Caco-2 (cell line): ENCODE measurements around the gene RAPGEF1. TPM values are rescaled to one million over a fixed set of nuclear protein-coding genes. Genes with fewer than 3 reads are reported as not detected.

ENCODE experiments used
- BruUV-seq: library from RNA; stranded (reverse); fragments of 400-500 nt; replicated peaks from 2 replicates; lab custom pipeline; 2021; lab: Mats Ljungman, UMichigan
- CTCF ChIA-PET: fragments of 300-600 bp; sonication (Branson Sonifier 250); formaldehyde crosslinking; loops from one replicate; lab custom pipeline; 2022; ENCODE audit warnings: antibody characterized with exemption; lab: Charles Lee
- POLR2A ChIA-PET: fragments of 300-600 bp; sonication (Branson Sonifier 250); formaldehyde crosslinking; loops from one replicate; lab custom pipeline; 2022; ENCODE audit warnings: antibody characterized with exemption; lab: Charles Lee
- DNase-seq, 2 experiments: peaks; one replicate each; pipeline versions ENCODE4 v3.0.0 to v3.0.0-alpha.2; 2020 to 2022
- H3K27me3 ChIP-seq: replicated peaks from 2 replicates; pipeline ENCODE4 v1.6.0; 2011; ENCODE audit warnings: low read length; ENCODE audit not compliant: control insufficient read depth, insufficient read depth
- H3K36me3 ChIP-seq: 2 replicates; pipeline ENCODE4 v1.5.1; 2011; ENCODE audit warnings: low read length; ENCODE audit not compliant: control insufficient read depth, insufficient read depth
- H3K4me1 ChIP-seq: fragments of 250-450 bp; sonication (Bioruptor Pico); 2 replicates; pipeline ENCODE4 v1.5.1; 2020; ENCODE audit warnings: mild to moderate bottlenecking
- H3K4me3 ChIP-seq: 2 replicates; pipeline ENCODE4 v1.5.1; 2011; ENCODE audit warnings: low read depth, mild to moderate bottlenecking, control low read depth, low read length
- H3K9me3 ChIP-seq: fragments of 250-450 bp; sonication (Bioruptor Pico); 2 replicates; pipeline ENCODE4 v1.5.1; 2020; ENCODE audit warnings: mild to moderate bottlenecking, moderate library complexity
- H3K27ac Mint-ChIP-seq: one replicate; pipeline ENCODE4 v1.8.0; 2022; ENCODE audit warnings: mixed read lengths; ENCODE audit not compliant: unreplicated experiment
- H3K27me3 Mint-ChIP-seq: one replicate; pipeline ENCODE4 v1.8.0; 2022; ENCODE audit warnings: mixed read lengths; ENCODE audit not compliant: insufficient read depth, unreplicated experiment
- H3K36me3 Mint-ChIP-seq: one replicate; pipeline ENCODE4 v1.8.0; 2022; ENCODE audit warnings: mild to moderate bottlenecking, mixed read lengths; ENCODE audit not compliant: insufficient read depth, unreplicated experiment
- H3K4me1 Mint-ChIP-seq: one replicate; pipeline ENCODE4 v1.8.0; 2022; ENCODE audit warnings: low read depth, mixed read lengths; ENCODE audit not compliant: unreplicated experiment
- H3K4me3 Mint-ChIP-seq: one replicate; pipeline ENCODE4 v1.8.0; 2022; ENCODE audit warnings: mild to moderate bottlenecking, moderate library complexity, mixed read lengths; ENCODE audit not compliant: unreplicated experiment
- H3K9me3 Mint-ChIP-seq: one replicate; pipeline ENCODE4 v1.8.0; 2022; ENCODE audit warnings: mixed read lengths; ENCODE audit not compliant: unreplicated experiment
- CTCF ChIP-seq, 2 experiments: fragments of 200-600 bp in 1 of 2; IDR thresholded peaks; 1 replicate in 1 of 2; 2 replicates in 1 of 2; pipeline versions ENCODE4 v1.5.1 to v1.8.0; 2011 to 2022; ENCODE audit warnings: antibody characterized with exemption in 1 of 2, control low read depth in 1 of 2, inconsistent platforms in 1 of 2, low read depth in 1 of 2, low read length in 1 of 2, mild to moderate bottlenecking in 1 of 2, moderate library complexity in 1 of 2; ENCODE audit not compliant: insufficient read depth in 1 of 2, severe bottlenecking in 1 of 2, unreplicated experiment in 1 of 2
- intact Hi-C: fragments of 100-400 bp; cut with micrococcal nuclease; formaldehyde crosslinking; loops from one replicate; pipeline ENCODE4 v1.10.0; 2022; ENCODE audit not compliant: unreplicated experiment
- total RNA-seq: library from RNA; stranded (reverse); gene quantifications from 2 replicates; pipeline ENCODE4 v1.2.3, GENCODE V29; 2022

Gene RAPGEF1
- total RNA-seq, 1 experiment from 2014 or later, result 75.4 TPM

GRCh38 chr9:131667576-131667975 lies 72.3 kb downstream of the RAPGEF1 start:
- no peaks in the 10 kb centered on the region for H3K4me1 Mint-ChIP-seq
- BruUV-seq, result no TSS peak
- CTCF ChIA-PET, result no interaction called here

GRCh38 chr9:131666774-131667173 lies 73.1 kb downstream of the RAPGEF1 start:
- Histone ChIP-seq H3K36me3 (no peaks in the 10 kb centered on the region), H3K27me3 (no peaks in the 10 kb centered on the region), H3K9me3 (no peaks in the 10 kb centered on the region), H3K4me1 (no peaks in the 10 kb centered on the region), H3K4me3 (no peak overlapping the region)
- Mint-ChIP-seq H3K27ac (no peak overlapping the region), H3K36me3 (no peaks in the 10 kb centered on the region), H3K9me3 (no peaks in the 10 kb centered on the region), H3K4me3 (no peak overlapping the region), H3K4me1 (no peaks in the 10 kb centered on the region), H3K27me3 (no peaks in the 10 kb centered on the region)
- DNase-seq, result no peak
- no peak for TF ChIP-seq CTCF (IDR thresholded peaks at IDR 0.05; ENCODE audit: insufficient read depth in 1 of 2, low read depth in 1 of 2, low read length in 1 of 2, severe bottlenecking in 1 of 2, unreplicated experiment in 1 of 2)
- BruUV-seq, result no TSS peak
- intact Hi-C loops, result no loop called here
- POLR2A ChIA-PET, result no interaction called here
- CTCF ChIA-PET, result no interaction called here

More at GRCh38 chr9:131667576-131667975, 72.3 kb downstream of the RAPGEF1 start:
- POLR2A ChIA-PET, result no interaction called here
- H3K36me3 ChIP-seq, result no peaks in the 10 kb centered on the region
- no peaks in the 10 kb centered on the region for H3K4me1 ChIP-seq
- H3K4me3 ChIP-seq, result no peak overlapping the region
- Mint-ChIP-seq H3K36me3 (no peaks in the 10 kb centered on the region), H3K27me3 (no peaks in the 10 kb centered on the region), H3K4me3 (no peak overlapping the region), H3K27ac (no peak overlapping the region), H3K9me3 (no peaks in the 10 kb centered on the region)
- H3K27me3 ChIP-seq, result no peaks in the 10 kb centered on the region
- no peak for DNase-seq
- H3K9me3 ChIP-seq, result no peaks in the 10 kb centered on the region
- intact Hi-C loops, result no loop called here
- TF ChIP-seq CTCF (IDR thresholded peaks at IDR 0.05; ENCODE audit: insufficient read depth in 1 of 2, low read depth in 1 of 2, low read length in 1 of 2, severe bottlenecking in 1 of 2, unreplicated experiment in 1 of 2), result no peak

- no peaks in the 10 kb centered on the region for H3K27me3 Mint-ChIP-seq
- H3K9me3 Mint-ChIP-seq, result no peaks in the 10 kb centered on the region
- H3K4me1 Mint-ChIP-seq, result no peaks in the 10 kb centered on the region
- no peaks in the 10 kb centered on the region for H3K9me3 ChIP-seq
- H3K4me3 ChIP-seq, result no peak overlapping the region
- DNase-seq, result no peak
- no peaks in the 10 kb centered on the region for H3K4me1 ChIP-seq
- intact Hi-C loops, result no loop called here
- no peak for TF ChIP-seq CTCF (IDR thresholded peaks at IDR 0.05; ENCODE audit: insufficient read depth in 1 of 2, low read depth in 1 of 2, low read length in 1 of 2, severe bottlenecking in 1 of 2, unreplicated experiment in 1 of 2)
- POLR2A ChIA-PET, result no interaction called here
- no peaks in the 10 kb centered on the region for H3K36me3 ChIP-seq
- H3K27ac Mint-ChIP-seq, result no peak overlapping the region
- H3K27me3 ChIP-seq, result no peaks in the 10 kb centered on the region
- H3K4me3 Mint-ChIP-seq, result no peak overlapping the region
- H3K36me3 Mint-ChIP-seq, result no peaks in the 10 kb centered on the region
- CTCF ChIA-PET, result no interaction called here
- BruUV-seq, result no TSS peak
These were observed 73.8 kb downstream of the RAPGEF1 start for GRCh38 chr9:131666029-131666428.
